Erythroblast (primary cell): ENCODE results near the gene GNAQ.

ENCODE experiments used
- GATA1 ChIP-seq: IDR thresholded peaks from 2 replicates; pipeline ENCODE4 v1.6.1; 2011; ENCODE audit warnings: low read depth, mild to moderate bottlenecking, control low read depth, low read length, moderate library complexity
- POLR2A ChIP-seq: IDR thresholded peaks from 2 replicates; pipeline ENCODE4 v1.6.1; 2011; ENCODE audit warnings: mild to moderate bottlenecking, low read length

- no peak for TF ChIP-seq POLR2A
- TF ChIP-seq GATA1 = no peak
Measured at GRCh38 chr9:78049484-78049883, 17.9 kb upstream of the GNAQ start.
